Loucy (cell line): ENCODE results near the gene PLD5.

Experiments used
- H2AFZ ChIP-seq: fragments of 200-600 bp; sonication (generic); 2 replicates; pipeline ENCODE4 v1.6.0; 2016; ENCODE audit warnings: antibody characterized with exemption, mild to moderate bottlenecking, low read length, moderate library complexity
- H3F3A ChIP-seq: fragments of 200-600 bp; 2 replicates; pipeline ENCODE4 v1.6.0; 2016; ENCODE audit warnings: antibody characterized with exemption, low read depth, mild to moderate bottlenecking
- H3K27me3 ChIP-seq: fragments of 200-600 bp; sonication (generic); 2 replicates; pipeline ENCODE4 v1.6.1; 2014; ENCODE audit warnings: low read length, mild to moderate bottlenecking; ENCODE audit not compliant: insufficient read depth, poor library complexity, severe bottlenecking
- H3K36me3 ChIP-seq: fragments of 200-600 bp; sonication (generic); 2 replicates; pipeline ENCODE4 v1.6.1; 2016; ENCODE audit warnings: low read length; ENCODE audit not compliant: insufficient read depth
- H3K4me1 ChIP-seq: fragments of 200-600 bp; sonication (generic); 2 replicates; pipeline ENCODE4 v1.5.1; 2014; ENCODE audit warnings: low read length, mild to moderate bottlenecking; ENCODE audit not compliant: insufficient read depth, poor library complexity, severe bottlenecking
- H3K4me2 ChIP-seq: fragments of 200-600 bp; sonication (generic); 2 replicates; pipeline ENCODE4 v1.6.0; 2014; ENCODE audit warnings: antibody characterized with exemption, low read length, low read depth, mild to moderate bottlenecking; ENCODE audit not compliant: poor library complexity, severe bottlenecking
- H3K4me3 ChIP-seq: fragments of 200-600 bp; sonication (generic); 2 replicates; pipeline ENCODE4 v1.5.1; 2014; ENCODE audit warnings: low read length, mild to moderate bottlenecking, mixed read lengths; ENCODE audit not compliant: poor library complexity, severe bottlenecking
- H3K79me2 ChIP-seq: fragments of 200-600 bp; sonication (generic); 2 replicates; pipeline ENCODE4 v1.6.1; 2014; ENCODE audit warnings: low read length; ENCODE audit not compliant: insufficient read depth
- H3K9ac ChIP-seq: fragments of 200-600 bp; sonication (generic); 2 replicates; pipeline ENCODE4 v1.6.0; 2014; ENCODE audit warnings: mild to moderate bottlenecking, low read depth, low read length, moderate library complexity; ENCODE audit not compliant: poor library complexity, severe bottlenecking
- H3K9me2 ChIP-seq: fragments of 200-600 bp; sonication (generic); replicated peaks from 2 replicates; pipeline ENCODE4 v1.6.1; 2016; ENCODE audit warnings: low read depth, low read length, mixed read lengths
- H3K9me3 ChIP-seq: fragments of 200-600 bp; sonication (generic); 2 replicates; pipeline ENCODE4 v1.6.1; 2014; ENCODE audit warnings: mild to moderate bottlenecking, antibody characterized with exemption, low read length, low read depth; ENCODE audit not compliant: insufficient read depth
- H4K20me1 ChIP-seq: fragments of 200-600 bp; sonication (generic); 2 replicates; pipeline ENCODE4 v1.6.0; 2014; ENCODE audit warnings: antibody characterized with exemption, low read length, mild to moderate bottlenecking; ENCODE audit not compliant: insufficient read depth, poor library complexity, severe bottlenecking
- CTCF ChIP-seq: fragments of 200-600 bp; sonication (generic); conservative IDR thresholded peaks from 2 replicates; pipeline ENCODE4 v1.5.1; 2014; ENCODE audit warnings: mild to moderate bottlenecking, antibody characterized with exemption, low read length
- EZH2phosphoT487 ChIP-seq: fragments of 200-600 bp; IDR thresholded peaks from 2 replicates; pipeline ENCODE4 v1.6.1; 2018; ENCODE audit warnings: antibody characterized with exemption, mild to moderate bottlenecking, moderate library complexity, borderline replicate concordance

PLD5 gene

DNA sequence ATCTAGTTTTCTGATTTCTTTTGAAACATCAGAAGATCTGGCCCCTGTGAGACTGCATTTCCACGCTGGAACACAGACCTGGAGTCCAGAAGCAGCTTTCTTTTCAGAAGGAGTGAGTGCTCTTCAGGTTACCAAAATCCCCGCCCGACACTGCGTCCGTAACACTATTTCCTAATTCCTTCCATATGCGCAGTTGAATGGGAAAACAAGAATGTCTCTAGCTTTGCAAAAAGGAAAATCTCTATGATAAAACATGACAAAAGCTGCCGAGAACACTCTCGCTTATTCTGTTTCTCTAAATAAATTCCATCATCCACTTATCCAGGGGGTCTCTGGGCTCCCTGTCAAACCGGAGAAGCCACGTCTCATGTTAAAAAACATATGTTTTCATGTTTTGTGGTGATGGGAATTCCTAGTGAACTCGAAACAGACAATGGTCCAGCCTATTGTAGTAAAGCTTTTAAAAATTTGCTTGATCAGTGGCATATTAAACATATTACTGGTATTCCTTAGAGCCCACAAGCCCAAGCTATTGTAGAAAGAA lies 67.7 kb downstream of the PLD5 start:
- Histone ChIP-seq H3K4me2 (no peak overlapping the region), H3K27me3 (no peaks in the 10 kb centered on the region), H2AFZ (no peak overlapping the region), H3K36me3 (no peaks in the 10 kb centered on the region), H3K9me2 (no peaks in the 10 kb centered on the region), H4K20me1 (no peaks in the 10 kb centered on the region), H3K9me3 (no peaks in the 10 kb centered on the region), H3K9ac (no peak overlapping the region), H3K79me2 (no peaks in the 10 kb centered on the region), H3K4me1 (no peaks in the 10 kb centered on the region), H3K4me3 (no peak overlapping the region), H3F3A (no peaks in the 10 kb centered on the region)
- TF ChIP-seq CTCF (no peak), EZH2phosphoT487 (no peak)

GRCh38 chr1:242455052-242455361 lies 69.5 kb downstream of the PLD5 start:
- Histone ChIP-seq H3K27me3 (no peaks in the 10 kb centered on the region), H3K4me2 (no peak overlapping the region), H3K36me3 (no peaks in the 10 kb centered on the region), H3K9me2 (no peaks in the 10 kb centered on the region), H3K9ac (no peak overlapping the region), H3K79me2 (no peaks in the 10 kb centered on the region), H3K9me3 (no peaks in the 10 kb centered on the region), H3F3A (no peaks in the 10 kb centered on the region), H3K4me3 (no peak overlapping the region), H3K4me1 (no peaks in the 10 kb centered on the region), H2AFZ (no peak overlapping the region), H4K20me1 (no peaks in the 10 kb centered on the region)
- no peak for TF ChIP-seq EZH2phosphoT487
- no peak for TF ChIP-seq CTCF

- no peak overlapping the region for H3K4me3 ChIP-seq
- H3K27me3 ChIP-seq = no peaks in the 10 kb centered on the region
Observed at GRCh38 chr1:242454262-242455051, 70.0 kb downstream of the PLD5 start.

More at GRCh38 chr1:242454262-242455051, 70.0 kb downstream of the PLD5 start:
- no peak overlapping the region for H3K4me2 ChIP-seq
- H3K4me1 ChIP-seq = no peaks in the 10 kb centered on the region
- no peaks in the 10 kb centered on the region for H3K9me3 ChIP-seq
- TF ChIP-seq CTCF (peak; percentile 69), EZH2phosphoT487 (no peak)
- H3K79me2 ChIP-seq = no peaks in the 10 kb centered on the region
- H4K20me1 ChIP-seq = no peaks in the 10 kb centered on the region
- no peak overlapping the region for H2AFZ ChIP-seq
- no peak overlapping the region for H3K9ac ChIP-seq
- no peaks in the 10 kb centered on the region for H3K36me3 ChIP-seq
- no peaks in the 10 kb centered on the region for H3K9me2 ChIP-seq
- H3F3A ChIP-seq = no peaks in the 10 kb centered on the region
